Stimulated activated memory B cell treated with anti-CD40 and anti-IgM and Interleukin-4, amounts not matched to agents 10 μg/mL and 1 μg/mL and 100 μg/mL, for 72 hours (primary cell): ENCODE results near the gene PIGV.
"Not testable (repeated sequence)": the region's sequence is repeated elsewhere in the genome, so short reads cannot be mapped to it uniquely, and the experiment has no call there.

ENCODE experiments used
- ATAC-seq: fragments of 150-1000 bp; cut with Tn5 transposase; 2 replicates; pipeline ENCODE4 v1.10.0; 2021
- H3K27ac Mint-ChIP-seq: one replicate; pipeline ENCODE4 v1.8.0; 2022; ENCODE audit warnings: mild to moderate bottlenecking, mixed read lengths
- H3K27me3 Mint-ChIP-seq: one replicate; pipeline ENCODE4 v1.8.0; 2022; ENCODE audit warnings: mixed read lengths
- H3K36me3 Mint-ChIP-seq: one replicate; pipeline ENCODE4 v1.8.0; 2022; ENCODE audit warnings: mixed read lengths
- H3K4me1 Mint-ChIP-seq: one replicate; pipeline ENCODE4 v1.8.0; 2022; ENCODE audit warnings: mixed read lengths
- H3K4me3 Mint-ChIP-seq: one replicate; pipeline ENCODE4 v1.8.0; 2022; ENCODE audit warnings: mild to moderate bottlenecking, moderate library complexity, mixed read lengths
- H3K9me3 Mint-ChIP-seq: one replicate; pipeline ENCODE4 v1.8.0; 2022; ENCODE audit warnings: mixed read lengths

Gene PIGV

GRCh38 chr1:26803932-26804331 is 16.2 kb downstream of the PIGV start:
- H3K36me3 Mint-ChIP-seq, H3K27ac Mint-ChIP-seq, ATAC-seq, H3K4me3 Mint-ChIP-seq, H3K9me3 Mint-ChIP-seq, H3K27me3 Mint-ChIP-seq: not testable (repeated sequence)
- H3K4me1 Mint-ChIP-seq, result peaks cover 11% of the 10 kb centered on the region

GRCh38 chr1:26810105-26810504 is 22.4 kb downstream of the PIGV start:
- H3K27me3 Mint-ChIP-seq, H3K9me3 Mint-ChIP-seq, H3K36me3 Mint-ChIP-seq, H3K4me3 Mint-ChIP-seq, H3K4me1 Mint-ChIP-seq: not testable (repeated sequence)
- H3K27ac Mint-ChIP-seq, result peak overlapping the region; percentile 59
- peak; percentile 67 for ATAC-seq

- no peak overlapping the region for H3K27ac Mint-ChIP-seq
- H3K9me3 Mint-ChIP-seq, result no peaks in the 10 kb centered on the region
- H3K27me3 Mint-ChIP-seq, result no peaks in the 10 kb centered on the region
- H3K36me3 Mint-ChIP-seq, result no peaks in the 10 kb centered on the region
- ATAC-seq, result no peak
- peaks cover 8% of the 10 kb centered on the region for H3K4me1 Mint-ChIP-seq
- no peak overlapping the region for H3K4me3 Mint-ChIP-seq
Observed at GRCh38 chr1:26811057-26811456, 23.3 kb downstream of the PIGV start.

- no peak overlapping the region for H3K27ac Mint-ChIP-seq
- no peaks in the 10 kb centered on the region for H3K27me3 Mint-ChIP-seq
- no peaks in the 10 kb centered on the region for H3K36me3 Mint-ChIP-seq
- peaks cover 8% of the 10 kb centered on the region for H3K4me1 Mint-ChIP-seq
- H3K9me3 Mint-ChIP-seq, result no peaks in the 10 kb centered on the region
- no peak overlapping the region for H3K4me3 Mint-ChIP-seq
- ATAC-seq, result no peak
Observed at GRCh38 chr1:26811708-26812107, 24.0 kb downstream of the PIGV start.

- Mint-ChIP-seq H3K9me3 (no peaks in the 10 kb centered on the region), H3K4me3 (no peak overlapping the region), H3K27ac (no peak overlapping the region), H3K27me3 (no peaks in the 10 kb centered on the region), H3K36me3 (no peaks in the 10 kb centered on the region), H3K4me1 (peaks cover 8% of the 10 kb centered on the region)
- no peak for ATAC-seq
Observed at GRCh38 chr1:26814377-26814776, 26.6 kb downstream of the PIGV start.

- Mint-ChIP-seq H3K4me1 (peaks cover 9% of the 10 kb centered on the region), H3K27me3 (no peaks in the 10 kb centered on the region), H3K27ac (no peak overlapping the region), H3K4me3 (no peak overlapping the region), H3K9me3 (no peaks in the 10 kb centered on the region), H3K36me3 (no peaks in the 10 kb centered on the region)
- no peak for ATAC-seq
Observed at GRCh38 chr1:26814893-26815292, 27.1 kb downstream of the PIGV start.

GRCh38 chr1:26820784-26821269 is 33.1 kb downstream of the PIGV start:
- Mint-ChIP-seq H3K4me3 (peak overlapping the region; percentile 43), H3K4me1 (peaks cover 28% of the 10 kb centered on the region), H3K36me3 (no peaks in the 10 kb centered on the region), H3K27ac (peak overlapping the region; percentile 72), H3K9me3 (no peaks in the 10 kb centered on the region), H3K27me3 (no peaks in the 10 kb centered on the region)
- ATAC-seq, result peak; percentile 100

GRCh38 chr1:26822737-26823395 is 35.1 kb downstream of the PIGV start:
- no peaks in the 10 kb centered on the region for H3K27me3 Mint-ChIP-seq
- no peak for ATAC-seq
- H3K4me1 Mint-ChIP-seq, result peaks cover 41% of the 10 kb centered on the region
- no peak overlapping the region for H3K27ac Mint-ChIP-seq
- no peak overlapping the region for H3K4me3 Mint-ChIP-seq
- peaks cover 6% of the 10 kb centered on the region for H3K36me3 Mint-ChIP-seq
- H3K9me3 Mint-ChIP-seq, result no peaks in the 10 kb centered on the region

GRCh38 chr1:26824731-26825130 is 37.0 kb downstream of the PIGV start:
- Mint-ChIP-seq H3K27me3 (no peaks in the 10 kb centered on the region), H3K27ac (peak overlapping the region; percentile 88), H3K36me3 (peaks cover 13% of the 10 kb centered on the region), H3K4me1 (peaks cover 60% of the 10 kb centered on the region), H3K4me3 (no peak overlapping the region), H3K9me3 (no peaks in the 10 kb centered on the region)
- ATAC-seq, result no peak

- peak within 1 kb of the TSS; percentile 95 for H3K4me3 Mint-ChIP-seq
- H3K4me1 Mint-ChIP-seq, result peaks cover 55% of the 10 kb centered on the region
- H3K36me3 Mint-ChIP-seq, result peaks cover 21% of the 10 kb centered on the region
- H3K9me3 Mint-ChIP-seq, result no peaks in the 10 kb centered on the region
- H3K27ac Mint-ChIP-seq, result peak within 1 kb of the TSS; percentile 88
- ATAC-seq, result peak; percentile 88
- H3K27me3 Mint-ChIP-seq, result no peaks in the 10 kb centered on the region
Observed at GRCh38 chr1:26826261-26827105, 38.7 kb downstream of the PIGV start, which contains the start of gene ZDHHC18. TSS of gene ZDHHC18 (plus strand) at chr1:26826688. CDS start at chr1:26826805, 117 bp downstream.

GRCh38 chr1:26827106-26827604 is 39.4 kb downstream of the PIGV start:
- H3K9me3 Mint-ChIP-seq, result no peaks in the 10 kb centered on the region
- ATAC-seq, result peak; percentile 2
- H3K27me3 Mint-ChIP-seq, result no peaks in the 10 kb centered on the region
- peaks cover 23% of the 10 kb centered on the region for H3K36me3 Mint-ChIP-seq
- peak overlapping the region; percentile 94 for H3K4me3 Mint-ChIP-seq
- peak overlapping the region; percentile 88 for H3K27ac Mint-ChIP-seq
- H3K4me1 Mint-ChIP-seq, result peaks cover 60% of the 10 kb centered on the region

GRCh38 chr1:26827663-26828062 is 39.9 kb downstream of the PIGV start:
- Mint-ChIP-seq H3K4me1 (peaks cover 65% of the 10 kb centered on the region), H3K27ac (peak overlapping the region; percentile 88), H3K27me3 (no peaks in the 10 kb centered on the region), H3K4me3 (peak overlapping the region; percentile 94), H3K9me3 (no peaks in the 10 kb centered on the region), H3K36me3 (peaks cover 28% of the 10 kb centered on the region)
- no peak for ATAC-seq

GRCh38 chr1:26828411-26828991 is 40.8 kb downstream of the PIGV start:
- peak; percentile 69 for ATAC-seq

GRCh38 chr1:26829184-26829911 is 41.6 kb downstream of the PIGV start:
- Mint-ChIP-seq H3K4me1 (peaks cover 82% of the 10 kb centered on the region), H3K36me3 (peaks cover 44% of the 10 kb centered on the region), H3K9me3 (no peaks in the 10 kb centered on the region), H3K27ac (peak overlapping the region; percentile 88), H3K4me3 (peak overlapping the region; percentile 94), H3K27me3 (no peaks in the 10 kb centered on the region)
- ATAC-seq, result no peak

More at GRCh38 chr1:26828411-26828991, 40.8 kb downstream of the PIGV start:
- peaks cover 73% of the 10 kb centered on the region for H3K4me1 Mint-ChIP-seq
- H3K27me3 Mint-ChIP-seq, result no peaks in the 10 kb centered on the region
- H3K9me3 Mint-ChIP-seq, result no peaks in the 10 kb centered on the region
- H3K4me3 Mint-ChIP-seq, result peak overlapping the region; percentile 94
- peaks cover 37% of the 10 kb centered on the region for H3K36me3 Mint-ChIP-seq
- H3K27ac Mint-ChIP-seq, result peak overlapping the region; percentile 88

GRCh38 chr1:26831059-26831458 is 43.3 kb downstream of the PIGV start:
- peak overlapping the region; percentile 94 for H3K27ac Mint-ChIP-seq
- no peaks in the 10 kb centered on the region for H3K27me3 Mint-ChIP-seq
- no peak for ATAC-seq
- no peak overlapping the region for H3K4me3 Mint-ChIP-seq
- H3K4me1 Mint-ChIP-seq, result peaks cover 74% of the 10 kb centered on the region
- peaks cover 56% of the 10 kb centered on the region for H3K36me3 Mint-ChIP-seq
- H3K9me3 Mint-ChIP-seq, result no peaks in the 10 kb centered on the region
